ENCODE results near the gene NMT1.

NMT1 gene

DNA sequence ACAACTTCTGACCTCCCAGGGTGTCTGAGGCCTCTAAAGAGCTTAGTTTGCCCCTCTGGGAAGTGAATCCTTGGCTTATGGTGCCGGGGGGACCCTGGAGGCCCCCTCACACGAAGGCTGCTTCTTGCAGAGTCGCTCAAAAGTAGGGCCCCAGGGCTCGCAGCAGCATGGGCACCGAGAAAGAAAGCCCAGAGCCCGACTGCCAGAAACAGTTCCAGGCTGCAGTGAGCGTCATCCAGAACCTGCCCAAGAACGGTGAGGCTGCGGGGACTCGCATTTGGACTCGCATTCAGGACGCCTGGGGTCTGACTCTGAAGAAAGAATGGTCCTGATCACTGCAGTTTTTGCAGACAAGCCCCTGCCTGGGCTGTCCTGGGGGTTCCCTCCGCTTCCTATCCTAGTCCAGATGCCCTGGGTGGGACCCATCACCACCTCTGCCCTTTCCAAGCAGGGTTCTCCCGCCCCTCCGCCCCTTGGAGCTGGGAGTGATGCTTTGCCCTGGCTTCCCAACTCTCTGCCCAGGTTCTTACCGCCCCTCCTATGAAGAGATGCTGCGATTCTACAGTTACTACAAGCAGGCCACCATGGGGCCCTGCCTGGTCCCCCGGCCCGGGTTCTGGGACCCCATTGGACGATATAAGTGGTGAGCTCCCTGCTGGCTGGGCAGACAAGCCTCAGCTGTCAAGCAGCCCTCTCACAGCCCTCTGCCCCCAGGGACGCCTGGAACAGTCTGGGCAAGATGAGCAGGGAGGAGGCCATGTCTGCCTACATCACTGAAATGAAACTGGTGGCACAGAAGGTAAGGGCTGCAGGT is 75.1 kb downstream of the NMT1 start:
- DNase-seq (ENCODE audit: low read depth): no peak

DNA sequence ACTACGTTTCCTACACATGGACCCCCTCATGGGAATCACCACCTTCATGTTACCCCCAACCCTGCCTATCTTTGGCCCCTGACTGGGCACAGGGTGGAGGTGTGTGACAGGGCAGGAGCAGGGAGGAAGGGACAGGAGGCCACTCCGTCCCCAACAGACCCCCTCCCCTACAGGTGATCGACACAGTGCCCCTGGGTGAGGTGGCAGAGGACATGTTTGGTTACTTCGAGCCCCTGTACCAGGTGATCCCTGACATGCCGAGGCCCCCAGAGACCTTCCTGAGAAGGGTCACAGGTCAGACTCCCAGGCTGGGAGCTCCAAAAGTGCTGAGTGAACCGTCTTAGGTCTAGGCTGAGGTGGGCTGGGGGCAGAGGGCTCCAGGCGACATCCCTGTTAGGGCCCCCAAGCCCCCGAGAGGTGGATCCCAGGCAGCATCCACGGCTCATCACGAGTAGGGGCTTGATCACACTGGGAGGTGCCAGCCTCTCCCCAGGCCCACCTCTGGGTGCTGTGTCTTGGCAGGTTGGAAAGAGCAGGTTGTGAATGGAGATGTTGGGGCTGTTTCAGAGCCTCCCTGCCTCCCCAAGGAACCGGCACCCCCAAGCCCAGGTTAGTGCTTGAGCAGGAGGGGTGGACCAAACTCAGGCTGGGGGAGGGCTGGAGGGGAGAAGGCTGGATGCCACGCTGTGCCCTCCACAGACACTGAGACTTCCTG is 75.9 kb downstream of the NMT1 start:
- no peak for DNase-seq (ENCODE audit: low read depth)

DNA sequence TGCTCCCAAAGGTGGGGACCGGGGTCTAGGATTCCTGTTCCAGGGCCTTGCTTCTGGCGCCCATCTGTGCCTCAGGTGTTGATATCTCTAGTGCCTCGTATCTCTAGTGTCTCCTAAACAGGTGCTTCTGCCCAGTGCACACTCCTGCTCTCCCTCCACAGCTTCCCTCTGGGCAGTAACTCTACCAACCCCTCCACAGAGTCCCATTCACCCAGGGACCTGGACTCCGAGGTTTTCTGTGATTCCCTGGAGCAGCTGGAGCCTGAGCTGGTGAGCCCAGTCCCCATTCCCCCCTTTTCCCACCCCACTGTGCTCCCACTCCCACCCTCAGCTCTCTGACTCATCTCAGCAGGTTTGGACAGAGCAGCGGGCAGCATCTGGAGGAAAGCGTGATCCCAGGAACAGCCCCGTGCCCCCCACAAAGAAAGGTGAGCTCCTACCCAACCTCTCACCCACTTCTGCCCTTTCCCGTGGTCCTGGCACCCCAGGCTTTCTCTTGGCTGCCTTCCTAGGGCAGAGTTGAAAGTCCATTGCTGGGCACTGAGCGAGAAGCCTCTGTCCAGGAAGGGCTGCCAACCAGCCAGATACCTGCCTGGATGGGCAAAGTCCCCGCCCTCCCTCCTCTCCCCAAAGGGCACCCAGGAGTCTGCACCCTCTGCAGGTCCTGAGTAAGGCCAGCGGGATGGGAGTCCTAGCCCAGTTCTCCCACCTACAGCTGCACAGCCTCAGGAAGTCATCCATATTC is 76.6 kb downstream of the NMT1 start:
- DNase-seq (ENCODE audit: low read depth): no peak

DNA sequence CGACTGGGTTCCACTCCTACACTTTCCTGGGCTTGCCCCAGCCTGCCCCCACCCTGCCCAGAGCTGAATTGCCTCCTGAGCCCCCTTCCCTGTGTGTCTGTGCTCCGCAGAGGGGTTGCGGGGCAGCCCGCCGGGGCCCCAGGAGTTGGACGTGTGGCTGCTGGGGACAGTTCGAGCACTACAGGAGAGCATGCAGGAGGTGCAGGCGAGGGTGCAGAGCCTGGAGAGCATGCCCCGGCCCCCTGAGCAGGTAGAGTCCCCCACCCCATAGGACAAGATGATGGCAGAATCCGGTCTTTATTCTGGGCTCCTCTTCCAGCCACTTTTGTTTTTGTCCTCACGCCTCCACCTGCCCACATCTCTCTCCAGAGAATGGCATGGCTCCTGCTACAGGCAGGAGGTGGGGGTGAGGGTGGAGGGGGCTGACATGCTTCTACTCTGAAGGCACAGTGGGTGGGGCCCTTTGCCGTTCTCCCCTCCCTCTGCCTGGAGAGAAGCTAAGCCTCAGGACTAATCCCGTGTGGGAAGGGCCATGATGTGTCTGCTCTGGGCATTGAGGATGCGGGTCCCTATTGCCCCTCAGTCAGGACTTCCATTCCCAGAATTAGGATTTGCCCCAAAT is 77.9 kb downstream of the NMT1 start:
- no peak for DNase-seq (ENCODE audit: low read depth)

DNA sequence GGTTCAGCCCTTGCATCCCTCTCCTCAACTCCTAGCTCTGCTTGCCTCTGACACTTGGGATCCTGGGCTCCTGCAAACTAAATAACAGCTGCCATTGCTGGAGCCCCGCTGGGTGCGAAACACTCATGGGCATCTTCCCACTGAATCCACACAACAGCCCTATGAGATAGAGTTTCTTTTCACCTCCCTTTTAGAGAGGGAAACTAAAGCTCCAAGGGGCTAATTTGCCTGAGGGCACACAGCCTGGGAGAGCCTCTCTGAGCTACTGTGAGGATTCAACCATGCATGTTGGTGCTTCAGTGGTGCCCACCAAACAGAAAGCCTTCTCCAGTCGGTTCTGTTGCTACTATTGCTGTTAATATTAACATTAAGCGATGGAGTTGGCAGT is 78.4 kb downstream of the NMT1 start:
- DNase-seq (ENCODE audit: low read depth): no peak

DNA sequence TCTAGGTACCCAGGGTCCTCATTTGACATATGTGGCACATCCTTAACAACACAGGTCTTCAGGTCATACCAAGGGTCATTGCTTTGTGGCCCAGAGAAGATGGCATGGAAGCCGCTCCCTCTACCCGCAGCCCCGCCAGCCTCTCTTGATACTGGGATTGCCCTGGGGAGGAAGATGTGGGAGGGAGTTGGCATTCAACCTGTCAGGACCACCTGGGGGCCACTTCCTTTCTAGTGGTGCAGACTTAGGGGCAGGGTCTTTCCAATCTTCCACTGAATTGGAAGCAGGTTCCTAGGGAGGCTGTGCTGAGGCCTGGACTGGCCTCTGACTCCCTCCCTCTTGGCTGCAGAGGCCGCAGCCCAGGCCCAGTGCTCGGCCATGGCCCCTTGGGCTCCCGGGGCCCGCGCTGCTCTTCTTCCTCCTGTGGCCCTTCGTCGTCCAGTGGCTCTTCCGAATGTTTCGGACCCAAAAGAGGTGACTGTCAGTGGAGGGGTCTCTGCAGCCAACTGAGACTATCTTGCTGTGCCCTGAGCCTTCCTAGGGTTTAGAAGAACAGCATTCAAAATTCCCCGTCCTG is 82.1 kb downstream of the NMT1 start:
- no peak for DNase-seq (ENCODE audit: low read depth)

DNA sequence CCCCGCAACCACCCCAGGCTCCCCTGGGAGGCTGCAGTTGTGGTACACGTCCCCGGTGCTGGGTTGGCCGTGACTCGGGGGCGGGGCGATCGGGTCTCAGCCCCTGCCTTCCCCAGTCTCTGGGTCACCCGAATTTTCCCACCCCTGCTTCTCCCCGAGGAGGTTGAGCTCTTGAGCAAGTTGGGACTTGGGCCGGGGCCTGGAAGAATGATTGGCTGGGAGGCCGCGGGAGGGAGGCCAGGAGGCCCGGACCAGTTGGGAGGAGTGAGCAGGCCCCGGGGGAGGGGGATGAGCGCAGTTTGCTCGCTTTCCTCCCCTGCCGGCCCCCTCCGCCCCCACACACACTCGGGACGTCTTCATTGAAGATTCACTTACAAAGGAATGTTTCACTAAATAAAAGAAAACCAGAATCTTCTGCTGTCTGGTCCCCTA is 82.7 kb downstream of the NMT1 start:
- no peak for DNase-seq (ENCODE audit: low read depth)

DNA sequence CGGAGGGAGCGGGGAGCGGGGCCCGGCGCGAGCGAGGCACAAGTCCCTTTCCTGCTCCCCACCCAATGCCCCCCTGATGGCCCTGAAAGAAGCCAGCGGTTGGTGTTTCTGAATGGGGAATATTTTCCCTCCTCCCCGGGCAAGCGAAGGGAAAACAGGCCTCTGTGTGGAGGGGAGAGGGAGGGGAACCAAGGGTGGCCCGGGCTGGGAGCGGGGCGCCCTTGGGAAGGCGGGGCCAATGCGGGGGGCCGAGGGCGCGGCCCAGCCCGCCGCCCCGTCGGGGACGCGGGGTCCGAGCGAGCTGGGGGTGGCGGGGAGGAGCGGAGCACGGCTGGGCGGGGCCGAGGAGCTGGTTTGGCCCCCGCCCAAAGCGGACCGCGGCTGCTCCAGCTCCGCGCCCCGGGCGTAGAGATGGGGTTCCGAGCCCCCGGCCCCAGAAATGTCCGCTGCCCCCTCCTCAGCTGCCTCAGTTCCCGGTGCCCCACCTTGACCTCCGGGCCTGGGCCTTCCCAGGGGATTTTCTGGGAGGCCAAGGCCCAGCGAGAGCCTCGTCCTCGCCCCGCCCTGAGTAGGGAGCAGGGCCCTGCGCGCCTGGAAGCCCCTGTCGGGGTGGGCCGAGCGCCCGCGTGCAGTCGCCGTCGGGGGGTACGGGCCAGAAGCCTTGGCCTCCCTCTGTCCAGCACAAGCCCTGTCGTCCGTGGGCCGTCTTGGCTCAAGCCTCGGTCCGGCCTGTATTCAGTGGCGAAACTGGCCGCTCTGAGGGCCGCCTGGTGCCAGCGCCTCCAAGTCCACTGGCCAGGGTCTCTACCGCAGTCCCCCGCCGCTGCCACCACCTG is 83.3 kb downstream of the NMT1 start:
- no peak for DNase-seq (ENCODE audit: low read depth)

DNA sequence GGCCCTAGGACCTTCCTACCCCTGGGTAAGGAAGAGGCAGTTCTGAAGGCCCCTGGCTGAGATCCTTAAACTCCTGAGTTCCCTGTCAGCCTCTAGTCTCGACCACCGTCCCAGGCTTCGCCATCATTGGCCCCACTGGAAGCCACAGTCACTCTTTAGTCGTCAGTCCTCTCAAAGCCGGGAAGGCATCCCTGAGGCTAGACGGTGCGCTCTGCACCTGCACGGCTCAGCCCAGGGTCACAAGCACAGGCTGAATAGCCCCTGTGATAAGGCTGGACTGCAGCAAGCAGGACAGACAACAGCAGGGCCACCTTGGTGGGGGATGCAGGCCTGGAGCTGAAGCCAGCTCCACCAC is 83.9 kb downstream of the NMT1 start:
- no peak for DNase-seq (ENCODE audit: low read depth)

DNA sequence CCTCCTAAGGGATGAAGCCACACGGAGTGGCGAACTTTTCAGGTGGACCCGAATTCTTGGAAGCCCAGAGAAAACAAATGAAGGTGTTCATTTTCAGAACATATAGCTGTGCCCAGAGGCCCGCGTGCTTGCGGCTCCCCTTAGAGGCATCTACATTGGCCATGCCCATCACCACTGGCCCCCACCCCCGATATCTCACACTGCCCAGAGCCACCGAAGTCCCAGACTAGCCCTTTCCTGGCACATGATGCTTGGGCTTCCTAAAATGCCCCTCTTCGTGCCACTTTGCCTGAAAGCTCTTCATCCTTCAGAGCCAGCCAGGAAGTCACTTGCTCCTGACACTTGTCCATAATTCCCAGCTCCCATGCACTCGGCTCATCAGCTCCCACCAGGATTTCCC is 85.0 kb downstream of the NMT1 start:
- no peak for DNase-seq (ENCODE audit: low read depth)

DNA sequence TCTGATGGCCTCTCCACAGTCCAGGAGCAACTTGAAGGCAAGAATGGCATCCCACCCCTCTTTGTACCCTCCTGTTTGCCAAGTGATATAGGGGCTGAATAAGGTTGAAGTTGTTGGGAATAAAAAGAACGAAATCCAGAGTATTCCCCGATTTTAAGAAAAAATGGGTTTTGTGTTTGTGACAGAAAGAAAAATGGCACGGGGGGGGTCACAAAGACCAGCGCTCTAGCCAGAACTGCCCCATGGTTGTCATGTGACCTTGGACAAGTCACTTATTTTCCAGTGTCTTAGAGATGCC is 85.4 kb downstream of the NMT1 start:
- DNase-seq (ENCODE audit: low read depth): no peak

DNA sequence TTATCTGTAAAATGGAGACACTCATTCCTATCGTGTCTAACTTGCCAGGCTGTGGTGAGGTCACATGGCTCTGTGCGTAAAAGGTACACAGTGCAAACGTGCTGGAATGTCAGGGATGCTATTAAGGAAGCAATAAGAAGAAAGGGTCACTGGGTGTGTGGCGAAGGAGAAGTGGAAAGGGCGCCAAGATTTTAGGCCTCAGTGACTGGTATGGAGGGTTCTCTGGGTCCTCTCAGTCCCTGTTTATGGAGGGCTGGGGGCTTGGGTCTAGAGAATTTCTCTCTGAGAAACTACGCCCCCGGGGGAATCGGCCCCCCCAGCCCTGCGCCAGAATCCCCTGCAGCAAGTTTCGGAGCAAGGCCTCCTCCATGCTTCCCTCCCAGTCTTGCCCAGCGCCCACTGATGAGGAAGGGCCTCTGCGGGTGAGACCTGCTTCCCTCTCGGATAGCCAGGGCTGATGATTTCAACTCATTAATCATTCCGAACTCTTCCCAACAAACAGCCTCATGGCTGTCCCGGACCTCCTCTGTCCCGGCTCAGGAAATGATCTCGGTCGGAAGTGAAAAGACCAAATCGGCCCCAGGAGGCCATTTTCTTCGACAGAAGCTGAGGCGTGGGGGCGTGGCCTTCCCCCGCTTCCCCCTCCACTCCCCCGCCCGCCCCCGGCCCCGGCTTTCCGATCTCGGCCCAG is 85.9 kb downstream of the NMT1 start:
- DNase-seq (ENCODE audit: low read depth): no peak

DNA sequence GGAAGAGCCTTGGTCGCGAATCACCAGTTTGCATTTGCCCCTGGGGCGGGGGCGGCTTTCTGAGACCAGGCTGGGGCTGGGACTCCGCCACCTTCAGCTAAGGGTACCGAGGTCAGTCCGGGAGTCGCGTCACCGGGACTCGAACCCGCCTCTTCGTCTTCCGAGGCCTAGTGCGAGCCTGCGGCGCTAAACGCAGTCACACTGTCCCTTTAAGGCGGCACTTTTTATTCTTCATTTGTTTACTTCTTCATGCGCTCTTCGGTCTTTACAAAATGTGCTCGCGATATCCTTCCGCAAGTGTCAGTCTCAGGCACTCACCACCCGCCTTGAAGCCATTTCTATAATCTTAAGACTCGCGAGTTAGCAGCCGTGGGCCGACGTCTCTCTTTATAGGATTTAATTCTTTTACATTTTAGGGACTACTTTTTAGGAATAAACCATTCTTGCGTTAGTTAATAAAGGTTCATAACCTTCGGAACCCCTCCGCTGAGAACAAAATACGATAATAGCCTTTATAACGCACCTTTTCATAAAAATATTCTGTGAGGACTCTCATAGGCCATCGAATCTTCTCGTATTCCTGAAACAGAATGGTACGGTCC is 86.6 kb downstream of the NMT1 start:
- no peak for DNase-seq (ENCODE audit: low read depth)

DNA sequence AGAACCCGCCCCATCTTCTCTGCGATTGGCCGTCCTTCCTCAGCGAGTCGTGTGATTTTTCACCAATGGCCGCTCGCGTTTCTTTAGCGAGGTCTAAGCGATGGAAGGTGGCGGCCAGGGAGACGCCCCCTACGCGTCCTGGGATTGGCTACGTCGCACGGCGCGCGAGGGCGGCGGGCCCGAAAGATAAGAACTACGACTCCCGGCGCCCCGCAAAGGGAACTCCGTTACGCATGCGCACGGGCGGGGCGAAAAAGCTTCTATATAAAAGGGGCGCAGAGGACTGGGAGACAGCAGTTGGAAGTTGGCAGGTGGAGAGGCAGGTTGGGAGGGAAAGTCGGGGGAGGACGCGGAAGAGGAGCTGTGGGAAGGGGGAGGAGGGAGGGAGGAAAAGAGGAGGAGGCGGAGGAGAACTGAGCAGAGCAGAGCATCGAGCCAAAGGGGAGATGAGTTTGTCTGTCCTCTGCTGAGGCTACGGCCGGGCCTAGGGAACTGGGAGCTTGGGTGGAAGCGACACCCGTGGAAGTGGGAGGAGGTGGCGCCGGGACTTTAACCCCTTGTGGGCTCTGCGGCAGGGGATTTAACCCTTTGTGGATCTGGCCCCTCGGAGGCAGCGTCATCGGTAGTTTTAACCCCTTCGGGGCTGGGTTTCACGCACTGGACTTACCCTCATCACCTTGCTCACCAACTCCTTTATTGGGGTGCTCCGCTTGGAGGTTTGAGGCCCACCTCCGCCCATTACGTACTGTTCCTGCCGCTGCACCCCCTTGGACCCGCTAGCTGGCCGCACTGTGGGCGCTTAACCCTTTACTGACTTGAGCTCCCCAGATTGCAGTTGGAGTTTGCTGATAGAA is 87.3 kb downstream of the NMT1 start, which contains the start of gene HEXIM1:
Gene HEXIM1, plus strand, starts transcription at position 293 of the 854 bp plus-strand sequence. CDS start 716 bp downstream, outside the sequence.
- DNase-seq (ENCODE audit: low read depth): peak; percentile 97

DNA sequence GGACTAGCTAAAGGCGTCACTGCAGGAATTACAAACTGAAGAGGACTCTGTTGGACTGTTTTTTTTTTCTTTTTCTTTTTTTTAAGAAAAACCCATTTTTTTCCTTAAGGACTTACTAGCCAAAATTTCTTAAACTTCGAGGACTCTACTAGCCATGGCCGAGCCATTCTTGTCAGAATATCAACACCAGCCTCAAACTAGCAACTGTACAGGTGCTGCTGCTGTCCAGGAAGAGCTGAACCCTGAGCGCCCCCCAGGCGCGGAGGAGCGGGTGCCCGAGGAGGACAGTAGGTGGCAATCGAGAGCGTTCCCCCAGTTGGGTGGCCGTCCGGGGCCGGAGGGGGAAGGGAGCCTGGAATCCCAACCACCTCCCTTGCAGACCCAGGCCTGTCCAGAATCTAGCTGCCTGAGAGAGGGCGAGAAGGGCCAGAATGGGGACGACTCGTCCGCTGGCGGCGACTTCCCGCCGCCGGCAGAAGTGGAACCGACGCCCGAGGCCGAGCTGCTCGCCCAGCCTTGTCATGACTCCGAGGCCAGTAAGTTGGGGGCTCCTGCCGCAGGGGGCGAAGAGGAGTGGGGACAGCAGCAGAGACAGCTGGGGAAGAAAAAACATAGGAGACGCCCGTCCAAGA is 88.0 kb downstream of the NMT1 start:
- no peak for DNase-seq (ENCODE audit: low read depth)

DNA sequence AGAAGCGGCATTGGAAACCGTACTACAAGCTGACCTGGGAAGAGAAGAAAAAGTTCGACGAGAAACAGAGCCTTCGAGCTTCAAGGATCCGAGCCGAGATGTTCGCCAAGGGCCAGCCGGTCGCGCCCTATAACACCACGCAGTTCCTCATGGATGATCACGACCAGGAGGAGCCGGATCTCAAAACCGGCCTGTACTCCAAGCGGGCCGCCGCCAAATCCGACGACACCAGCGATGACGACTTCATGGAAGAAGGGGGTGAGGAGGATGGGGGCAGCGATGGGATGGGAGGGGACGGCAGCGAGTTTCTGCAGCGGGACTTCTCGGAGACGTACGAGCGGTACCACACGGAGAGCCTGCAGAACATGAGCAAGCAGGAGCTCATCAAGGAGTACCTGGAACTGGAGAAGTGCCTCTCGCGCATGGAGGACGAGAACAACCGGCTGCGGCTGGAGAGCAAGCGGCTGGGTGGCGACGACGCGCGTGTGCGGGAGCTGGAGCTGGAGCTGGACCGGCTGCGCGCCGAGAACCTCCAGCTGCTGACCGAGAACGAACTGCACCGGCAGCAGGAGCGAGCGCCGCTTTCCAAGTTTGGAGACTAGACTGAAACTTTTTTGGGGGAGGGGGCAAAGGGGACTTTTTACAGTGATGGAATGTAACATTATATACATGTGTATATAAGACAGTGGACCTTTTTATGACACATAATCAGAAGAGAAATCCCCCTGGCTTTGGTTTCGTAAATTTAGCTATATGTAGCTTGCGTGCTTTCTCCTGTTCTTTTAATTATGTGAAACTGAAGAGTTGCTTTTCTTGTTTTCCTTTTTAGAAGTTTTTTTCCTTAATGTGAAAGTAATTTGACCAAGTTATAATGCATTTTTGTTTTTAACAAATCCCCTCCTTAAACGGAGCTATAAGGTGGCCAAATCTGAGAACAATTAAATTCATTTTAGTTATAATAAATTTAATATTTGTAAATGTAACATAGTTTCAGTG is 88.8 kb downstream of the NMT1 start:
- no peak for DNase-seq (ENCODE audit: low read depth)

Data from GM04503 (cell line).